UCSD-AML1 (cell line): ENCODE data around the gene CNMD.
"Not testable (repeated sequence)": the region's sequence is repeated elsewhere in the genome, so short reads cannot be mapped to it uniquely, and the experiment has no call there.

Experiments
- DNase-seq: peaks from one replicate; lab custom pipeline; 2025; ENCODE audit not compliant: unreplicated experiment; lab: John Stamatoyannopoulos, UW

CNMD gene

DNA sequence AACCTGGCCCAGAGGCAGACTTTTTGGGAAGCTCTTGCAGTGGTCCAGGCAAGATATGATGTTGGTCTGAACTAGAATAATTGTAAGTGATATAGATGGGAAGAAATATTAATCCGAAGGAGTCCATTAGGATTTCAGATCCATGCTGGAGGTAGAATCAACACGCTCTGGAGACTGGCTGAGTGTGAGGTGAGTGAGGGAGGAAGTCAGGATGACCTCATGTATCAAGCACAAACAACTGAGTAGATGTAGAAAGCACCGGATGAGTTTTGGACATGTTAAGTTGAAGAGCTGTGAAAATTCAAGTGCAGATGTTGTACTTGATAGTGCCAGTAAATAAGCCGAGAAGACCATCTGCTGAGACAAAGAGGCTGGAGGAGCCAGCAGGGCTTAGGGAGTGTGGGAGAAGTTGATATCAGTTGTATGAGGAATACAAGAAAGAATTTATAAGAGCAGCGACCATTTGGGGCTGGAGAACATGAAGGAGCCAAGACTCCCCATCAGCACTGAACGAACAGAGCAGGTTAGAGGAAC lies 5.3 kb upstream of the CNMD start:
- DNase-seq, result no peak

DNA sequence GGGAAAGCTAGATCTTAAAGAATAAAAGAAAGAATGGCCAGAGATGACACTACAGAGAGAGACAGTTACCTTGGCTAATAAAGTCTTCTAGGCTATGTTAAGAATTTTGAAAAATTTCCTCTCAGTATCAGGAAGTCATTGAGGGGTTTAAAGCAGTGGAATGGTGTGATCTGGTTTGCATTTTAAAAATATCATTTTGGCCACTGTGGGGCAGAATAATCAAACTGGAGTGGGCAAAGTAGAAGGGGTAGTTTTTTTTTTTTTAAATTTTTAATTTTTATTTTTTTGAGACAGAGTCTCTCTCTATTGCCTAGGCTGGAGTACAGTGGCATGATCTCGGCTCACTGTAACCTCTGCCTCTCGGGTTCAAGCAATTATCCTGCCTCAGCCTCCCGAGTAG lies 4.4 kb upstream of the CNMD start:
- DNase-seq, result no peak

DNA sequence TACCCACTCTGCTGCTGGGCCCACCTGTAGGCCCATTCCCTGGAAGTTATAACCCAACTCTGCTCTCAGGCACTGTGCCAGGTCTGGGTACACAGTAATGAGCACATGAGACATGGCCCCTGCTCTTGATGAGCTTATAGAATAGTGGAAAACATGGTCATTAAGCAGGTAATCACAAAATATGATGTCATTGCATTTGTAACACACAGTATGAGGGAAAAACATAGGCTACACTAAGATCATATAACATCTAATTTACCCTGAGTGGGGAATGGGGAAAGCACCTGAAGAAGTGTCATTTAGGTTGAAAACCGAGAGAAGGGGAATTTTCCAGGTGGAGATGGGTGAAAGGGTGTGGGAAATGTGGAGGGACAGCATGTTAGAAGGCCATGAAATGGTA lies 3.9 kb upstream of the CNMD start:
- DNase-seq, result no peak

DNA sequence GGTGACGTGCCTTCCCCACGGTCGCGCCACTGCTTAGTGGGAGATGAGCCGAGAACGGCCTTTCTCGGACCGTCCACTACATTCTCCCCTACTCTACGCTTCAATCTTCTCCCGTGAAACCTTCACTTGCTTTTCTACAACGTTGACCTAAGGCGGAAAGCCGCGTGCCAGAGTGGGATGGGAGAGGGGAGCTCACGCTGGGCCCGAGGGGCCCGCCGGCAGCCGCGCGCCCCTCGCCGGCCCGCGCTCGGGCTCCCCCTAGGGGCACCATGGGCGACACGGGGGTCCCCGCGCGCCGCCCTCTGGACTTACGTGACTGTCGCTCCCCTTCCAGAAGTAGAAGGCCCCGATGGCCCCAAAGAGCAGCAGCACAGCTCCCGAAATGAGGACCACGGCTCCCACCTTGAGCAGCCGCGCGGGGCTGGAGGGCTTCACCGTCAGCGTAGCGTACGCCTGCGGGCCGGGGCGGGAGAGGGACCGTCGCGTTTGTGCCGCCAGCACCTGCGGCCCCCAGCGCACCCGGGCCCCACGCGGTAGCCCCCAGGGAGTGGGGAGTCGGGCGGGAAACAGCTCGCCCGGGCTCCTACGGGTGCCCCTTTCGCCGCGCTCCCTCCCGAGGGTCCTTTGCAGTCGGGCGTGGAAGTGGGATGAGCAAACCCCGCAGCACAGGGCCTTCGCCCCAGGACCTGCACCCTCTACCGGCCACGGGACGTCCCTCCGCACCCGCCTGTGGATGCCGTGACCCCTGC lies 727 bp downstream of the CNMD start:
- DNase-seq, result peak; percentile 49

DNA sequence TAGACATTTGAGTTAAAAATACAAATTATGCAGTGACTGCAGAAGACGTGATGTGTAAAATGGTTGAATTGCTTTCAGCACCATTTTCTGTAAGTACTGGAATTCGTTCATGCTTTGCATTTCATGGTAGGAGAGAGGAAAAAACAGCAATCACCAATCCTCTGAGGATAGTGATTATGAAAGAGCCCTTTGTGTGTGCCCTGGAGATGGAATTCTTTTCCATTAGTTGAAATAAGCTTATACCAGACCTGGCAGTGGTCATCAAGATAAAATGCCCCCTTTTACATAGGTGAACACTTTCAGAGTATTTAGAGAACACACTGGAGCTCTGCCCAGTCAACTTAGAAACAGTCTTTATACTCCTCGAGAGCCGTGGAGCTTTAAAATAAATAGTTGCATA lies 1.7 kb downstream of the CNMD start:
- DNase-seq, result no peak

DNA sequence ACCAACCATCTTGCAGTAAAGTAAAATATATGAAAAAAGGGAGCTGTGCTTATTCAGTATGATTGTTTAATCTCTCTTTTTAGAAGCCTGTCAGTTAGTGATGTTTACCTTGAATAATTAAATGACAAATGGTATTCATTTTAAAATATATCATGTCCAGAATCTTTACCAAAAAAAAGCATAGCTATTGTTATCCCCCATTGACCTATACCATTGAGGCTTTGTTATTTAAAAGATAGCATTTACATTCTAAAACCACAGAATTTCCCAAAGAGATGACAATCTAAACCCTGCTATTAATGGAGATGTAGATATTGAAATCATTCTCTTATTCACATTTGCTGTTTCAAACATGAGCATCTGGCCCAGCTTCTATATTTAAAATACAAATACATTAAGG lies 2.2 kb downstream of the CNMD start:
- DNase-seq, result no peak

DNA sequence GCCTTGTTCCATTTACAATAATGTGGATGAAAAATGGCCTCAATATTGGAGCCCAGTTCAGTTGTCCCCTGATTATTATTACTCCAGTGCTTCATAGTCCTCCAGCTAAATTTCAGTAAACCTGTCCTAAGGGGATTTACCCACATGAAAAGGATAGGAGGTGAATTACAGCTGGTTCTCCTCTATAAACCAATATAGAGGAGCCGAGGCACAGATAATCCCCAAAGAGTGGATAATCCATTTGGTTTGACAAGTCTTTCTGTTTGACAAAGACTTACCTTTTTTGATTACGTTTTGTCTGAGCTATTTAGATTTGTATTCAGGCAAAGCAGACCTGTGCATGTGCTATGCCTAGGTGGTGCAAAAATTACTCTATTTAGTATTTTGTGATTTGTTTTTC lies 2.7 kb downstream of the CNMD start:
- DNase-seq, result no peak

DNA sequence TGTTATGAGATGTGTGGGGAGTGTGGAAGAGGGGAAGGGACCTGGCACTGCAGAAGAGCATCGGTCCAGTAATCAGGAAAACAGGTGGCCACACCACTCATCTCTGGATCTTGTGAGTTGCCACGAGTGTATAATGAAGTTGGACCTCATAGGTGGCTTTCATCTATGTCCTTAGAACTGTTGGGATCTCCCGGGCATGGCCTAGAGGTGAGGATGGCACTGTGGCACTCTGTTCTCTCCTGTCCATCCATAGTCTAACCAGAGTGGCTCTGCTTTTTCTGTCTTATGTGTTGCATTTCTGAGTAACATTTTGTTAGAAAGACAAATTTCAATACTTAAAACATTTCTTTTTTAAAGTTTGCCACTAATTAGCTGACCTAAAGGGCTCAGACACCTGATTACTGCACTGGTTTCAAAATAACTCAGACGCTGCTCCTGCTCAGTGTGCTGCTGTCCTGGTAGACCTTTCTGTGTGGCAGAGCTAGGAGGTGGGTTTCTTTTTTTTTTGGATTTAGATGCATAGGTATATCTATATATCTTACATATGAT lies 5.5 kb downstream of the CNMD start:
- DNase-seq, result no peak

DNA sequence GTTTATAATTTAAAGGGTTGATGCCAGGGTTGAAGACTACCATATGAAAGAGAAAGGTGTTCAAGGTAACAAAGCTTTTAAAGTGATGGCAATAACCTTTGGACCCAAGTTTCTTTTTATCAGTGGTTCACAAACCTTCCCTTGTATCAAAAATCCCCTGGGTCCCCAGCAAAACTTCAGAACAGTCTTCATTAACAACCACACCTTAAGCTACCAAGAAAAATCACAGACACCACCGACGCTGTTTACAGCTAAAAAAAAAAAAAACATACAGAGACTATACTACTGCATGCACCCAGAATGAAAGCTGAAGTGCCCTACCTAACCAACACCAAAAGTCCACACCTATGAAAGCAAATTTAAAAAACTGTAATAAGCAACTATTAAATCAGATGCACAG lies 13.4 kb downstream of the CNMD start:
- no peak for DNase-seq

DNA sequence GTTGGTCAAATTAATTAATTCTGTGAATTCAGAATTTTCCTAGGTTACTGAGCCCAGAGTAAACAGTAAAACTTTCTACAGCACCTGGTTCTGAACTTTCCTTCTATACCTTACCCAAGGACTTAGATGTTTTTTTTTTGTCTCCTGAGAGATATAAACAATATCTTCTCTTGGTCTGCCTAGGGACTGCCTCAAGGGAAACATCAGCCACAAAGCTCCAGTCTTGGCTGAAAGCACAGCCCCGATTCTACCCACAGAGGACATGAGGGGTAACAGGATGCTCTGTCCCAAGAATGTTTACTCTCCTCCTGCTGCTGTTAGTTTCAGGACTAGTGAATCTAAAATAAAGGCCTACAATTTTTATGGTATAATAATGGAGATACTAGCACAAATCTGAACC lies 14.3 kb downstream of the CNMD start:
- no peak for DNase-seq

DNA sequence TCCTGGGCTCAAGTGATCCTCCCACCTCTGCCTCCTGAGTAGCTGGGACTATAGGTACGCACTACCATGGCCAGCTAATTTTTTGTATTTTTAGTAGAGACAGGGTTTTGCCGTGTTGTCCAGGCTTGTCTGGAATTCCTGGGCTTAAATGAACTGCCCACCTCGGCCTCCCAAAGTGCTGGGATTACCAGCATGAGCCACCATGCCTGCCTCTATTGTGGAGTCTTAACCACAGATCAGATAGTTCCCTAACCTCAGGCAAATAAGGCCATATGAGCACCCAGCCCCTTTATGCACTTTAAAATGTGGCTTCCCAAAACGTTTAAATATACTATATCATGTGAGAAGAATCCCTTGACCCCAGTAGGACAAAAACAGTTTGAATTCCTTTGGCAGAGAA lies 16.4 kb downstream of the CNMD start:
- DNase-seq, result no peak

DNA sequence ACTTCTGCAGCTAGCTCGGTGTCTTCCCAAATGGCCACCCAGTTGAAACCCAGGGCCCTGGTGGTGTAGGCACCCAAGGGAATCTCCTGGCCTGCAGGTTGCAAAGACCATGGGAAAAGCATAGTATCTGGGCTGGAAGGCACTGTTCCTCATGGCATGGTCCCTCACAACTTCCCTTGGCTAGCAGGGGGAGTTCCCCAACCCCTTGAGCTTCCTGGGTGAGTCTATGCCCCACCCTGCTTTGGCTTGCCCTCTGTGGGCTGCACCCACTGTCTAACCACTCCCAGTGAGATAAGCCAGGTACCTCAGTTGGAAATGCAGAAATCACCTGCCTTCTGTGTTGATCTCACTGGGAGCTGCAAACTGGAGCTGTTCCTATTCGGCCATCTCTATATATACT lies 18.3 kb downstream of the CNMD start:
- DNase-seq, result not testable (repeated sequence)

DNA sequence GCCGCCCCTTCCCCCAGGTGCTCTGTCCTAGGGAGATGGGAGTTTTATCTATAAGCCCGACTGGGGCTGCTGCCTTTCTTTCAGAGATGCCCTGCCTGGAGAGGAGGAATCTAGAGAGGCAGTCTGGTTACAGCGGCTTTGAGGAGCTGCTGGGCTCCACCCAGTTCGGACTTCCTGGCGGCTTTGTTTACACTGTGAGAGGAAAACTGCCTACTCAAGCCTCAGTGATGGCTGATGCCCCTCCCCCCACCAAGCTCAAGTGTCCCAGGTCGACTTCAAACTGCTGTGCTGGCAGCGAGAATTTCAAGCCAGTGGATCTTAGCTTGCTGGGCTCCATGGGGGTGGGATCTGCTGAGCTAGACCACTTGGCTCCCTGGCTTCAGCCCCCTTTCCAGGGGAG lies 18.7 kb downstream of the CNMD start:
- DNase-seq, result not testable (repeated sequence)

DNA sequence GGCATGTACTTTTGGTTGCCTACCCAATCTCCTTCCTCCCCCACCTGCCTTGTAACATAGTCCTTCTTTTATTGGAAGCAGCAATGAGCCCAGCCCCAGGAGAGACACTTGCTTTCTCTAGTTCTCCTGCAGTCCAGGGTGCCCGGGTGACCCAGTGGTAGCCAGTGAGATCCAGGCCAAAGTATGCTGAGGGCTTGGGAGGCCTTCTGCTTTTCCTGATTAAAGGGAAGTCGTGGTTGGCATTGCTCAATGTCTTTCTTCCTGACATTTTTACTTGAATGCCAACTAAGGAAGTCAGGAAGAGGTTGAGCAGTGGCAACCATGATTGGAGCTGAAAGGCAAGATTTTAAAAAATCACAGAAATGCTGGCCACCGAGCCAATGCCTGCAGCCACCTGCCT lies 25.7 kb downstream of the CNMD start:
- DNase-seq, result peak; percentile 26

DNA sequence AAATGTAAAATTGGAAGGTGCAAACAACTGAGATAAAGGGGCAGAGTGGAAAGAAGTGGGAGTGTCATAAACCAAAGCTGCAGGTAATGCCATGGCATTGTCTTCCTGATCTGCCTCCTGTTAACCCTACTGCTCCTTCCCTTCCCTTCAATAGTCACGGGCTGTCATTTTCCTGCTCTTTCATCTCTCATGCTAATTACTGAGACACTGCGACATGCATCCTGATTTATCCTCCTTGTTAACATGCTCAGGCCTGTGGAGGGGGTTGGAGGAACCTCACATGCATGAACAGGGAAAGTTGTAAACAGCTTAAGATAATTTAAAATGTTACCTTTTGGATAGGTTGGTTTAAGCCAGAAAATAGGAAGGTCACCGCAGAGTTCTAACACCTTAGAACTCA lies 27.2 kb downstream of the CNMD start:
- DNase-seq, result no peak

DNA sequence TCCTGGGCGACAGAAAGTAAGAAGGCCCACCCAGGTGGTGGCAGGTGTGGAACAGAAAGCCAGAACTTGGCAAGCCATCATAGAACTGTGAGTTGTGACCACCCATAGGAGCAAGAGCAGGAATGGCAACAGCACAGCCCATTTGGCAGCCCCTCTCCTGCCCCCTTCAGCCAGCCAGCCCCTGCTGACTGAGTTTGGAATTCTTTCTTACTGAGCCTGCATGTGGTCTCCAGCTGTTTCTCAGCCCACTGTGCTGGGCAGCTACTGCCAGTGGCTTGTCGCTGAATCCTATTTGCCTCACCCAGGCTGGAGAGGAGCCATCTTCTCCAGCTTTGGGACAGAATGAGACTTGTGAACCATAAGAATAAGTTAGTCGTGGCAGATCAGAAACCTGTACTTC lies 28.3 kb downstream of the CNMD start:
- no peak for DNase-seq

DNA sequence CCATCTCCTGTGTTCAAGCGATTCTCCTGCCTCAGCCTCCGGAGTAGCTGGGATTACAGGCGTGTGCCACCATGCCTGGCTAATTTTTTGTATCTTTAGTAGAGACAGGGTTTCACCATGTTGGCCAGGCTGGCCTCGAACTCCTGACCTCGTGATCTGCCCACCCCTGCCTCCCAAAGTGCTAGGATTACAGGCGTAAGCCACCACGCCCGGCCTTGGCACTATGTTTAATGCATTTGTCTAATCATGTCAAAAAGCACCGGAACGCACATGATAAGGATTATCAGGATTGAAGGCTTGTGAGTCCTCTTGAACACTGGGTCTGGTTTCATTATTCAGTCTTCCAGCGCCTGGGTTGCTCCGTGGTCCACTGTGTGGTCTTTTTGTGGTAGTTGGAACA lies 31.4 kb downstream of the CNMD start:
- not testable (repeated sequence) for DNase-seq

DNA sequence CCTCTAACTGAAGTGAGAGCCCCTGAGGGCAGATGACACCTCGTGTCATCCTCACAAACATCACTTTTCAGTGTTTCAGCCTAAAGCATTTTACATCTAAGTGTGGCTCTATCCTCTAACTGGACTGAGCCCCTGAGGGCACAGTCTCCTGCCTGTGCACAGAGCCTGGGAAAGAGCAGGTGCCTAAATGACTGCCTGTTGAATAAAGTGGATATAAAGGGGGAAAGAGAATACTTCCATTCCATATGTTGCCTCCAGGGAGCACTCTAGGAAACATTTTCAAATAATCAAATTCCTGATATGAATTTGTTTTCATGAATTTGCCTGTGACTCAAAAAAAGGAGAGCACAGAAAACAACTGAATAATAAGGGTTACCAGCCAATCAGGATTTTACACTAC lies 32.2 kb downstream of the CNMD start:
- no peak for DNase-seq

DNA sequence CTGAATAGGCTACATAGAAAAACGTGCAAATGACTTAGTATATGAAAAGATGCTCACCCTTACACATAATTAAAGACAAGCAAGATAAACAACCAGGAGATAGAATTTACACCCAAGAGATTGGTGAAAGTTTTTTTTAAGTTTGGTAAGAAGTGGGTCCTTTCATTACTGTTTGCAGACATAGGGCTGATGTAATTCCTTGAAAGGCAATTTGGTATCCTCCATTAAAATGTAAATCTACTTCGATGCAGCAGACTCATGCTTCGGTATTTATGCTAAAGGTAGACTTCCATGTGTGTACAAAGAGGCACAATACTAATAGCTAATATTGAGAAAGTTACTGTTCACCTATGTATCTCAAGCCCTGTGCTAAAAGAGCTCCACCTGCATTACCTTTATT lies 33.5 kb downstream of the CNMD start:
- DNase-seq, result no peak

DNA sequence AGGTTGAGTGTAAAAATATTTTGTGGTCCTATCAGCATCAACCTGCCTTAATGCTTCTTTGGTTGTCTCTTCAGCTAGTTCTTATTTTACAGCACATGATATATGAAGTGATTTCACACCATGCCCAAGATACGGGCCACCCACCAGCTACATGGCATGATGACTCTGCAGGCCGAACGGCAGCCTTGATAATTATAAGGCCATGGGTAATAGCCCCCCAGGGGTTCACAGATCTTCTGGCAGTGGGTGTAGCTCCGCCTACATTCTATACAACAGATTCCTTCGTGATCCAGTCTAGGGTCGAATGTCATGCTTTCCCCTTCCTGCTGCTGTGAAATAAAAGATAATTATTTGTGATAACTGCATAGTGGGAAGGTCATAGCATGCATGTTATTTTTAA lies 36.1 kb downstream of the CNMD start:
- DNase-seq, result no peak

DNA sequence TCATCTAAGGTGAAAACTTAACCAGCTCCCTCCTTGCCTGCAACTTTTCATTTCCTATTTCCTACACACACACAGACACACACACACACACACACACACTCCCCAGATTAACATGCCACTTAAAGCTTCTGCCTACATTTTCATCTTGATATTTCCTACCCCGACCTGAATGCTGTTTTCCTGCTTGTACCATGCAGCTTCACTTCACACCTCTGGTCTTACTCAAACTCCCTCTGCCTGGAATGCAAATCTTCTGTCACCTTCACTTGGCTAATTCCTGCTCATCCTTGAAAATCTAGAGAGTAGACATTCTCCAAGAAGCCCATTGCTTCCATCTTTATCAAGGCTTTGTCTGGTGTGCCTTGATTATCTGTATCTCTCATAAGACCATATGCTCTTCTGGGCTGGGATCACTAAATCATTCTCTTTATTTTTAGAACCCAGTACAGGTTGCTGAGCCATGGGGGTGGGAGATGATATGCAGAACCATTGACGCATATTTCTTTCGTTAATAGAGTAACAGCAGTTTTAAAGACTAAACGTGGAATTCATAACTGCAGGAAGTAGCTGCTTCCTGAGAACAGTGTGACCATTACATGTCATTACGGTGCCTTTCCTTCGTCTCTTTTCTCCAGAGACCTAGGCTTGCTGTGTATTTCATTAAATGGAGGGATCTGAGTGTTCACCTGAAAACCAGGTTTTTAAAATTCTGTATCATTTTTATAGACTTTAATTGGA lies 37.7 kb downstream of the CNMD start:
- no peak for DNase-seq

DNA sequence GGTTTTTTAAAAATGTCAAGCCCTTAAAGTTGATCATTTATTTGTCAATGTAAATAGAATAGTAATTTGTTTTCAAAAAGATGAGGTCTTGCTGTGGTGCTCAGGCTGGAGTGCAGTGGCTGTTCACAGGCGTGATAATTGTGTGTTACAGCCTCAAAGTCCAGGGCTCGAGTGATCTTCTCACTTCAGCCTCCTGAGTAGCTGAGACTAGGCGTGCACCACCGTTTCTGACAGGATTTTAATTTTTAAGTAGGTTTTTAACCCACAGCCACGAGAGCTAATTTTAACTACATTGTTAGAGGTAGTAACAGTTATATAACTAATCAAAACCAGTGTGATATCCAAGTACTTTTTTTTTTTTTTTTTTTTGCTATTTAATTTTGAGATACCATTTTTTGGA lies 43.1 kb downstream of the CNMD start:
- DNase-seq, result no peak
